ENCODE measurements around the gene SMKR1.
A peak's percentile ranks its signal among the peaks of the same experiment; 100 is the strongest.

Gene SMKR1

GRCh38 chr7:129530795-129531391 lies 28.6 kb downstream of the SMKR1 start:
- peak; percentile 43 to 78 (median 75) for DNase-seq

- DNase-seq: no peak
These were observed 29.4 kb downstream of the SMKR1 start for GRCh38 chr7:129531721-129532120.

GRCh38 chr7:129532375-129532774 lies 30.0 kb downstream of the SMKR1 start:
- no peak for DNase-seq

GRCh38 chr7:129534558-129535274 lies 32.4 kb downstream of the SMKR1 start:
- DNase-seq: peak; percentile 26 to 49 (median 38)

GRCh38 chr7:129535896-129536295 lies 33.6 kb downstream of the SMKR1 start:
- DNase-seq: no peak

- no peak for DNase-seq
These were observed 34.0 kb downstream of the SMKR1 start for GRCh38 chr7:129536323-129536722.

- DNase-seq: no peak
These were observed 36.5 kb downstream of the SMKR1 start for GRCh38 chr7:129538790-129539189.

GRCh38 chr7:129540340-129540739 lies 38.0 kb downstream of the SMKR1 start:
- no peak for DNase-seq

GRCh38 chr7:129544700-129545099 lies 42.4 kb downstream of the SMKR1 start:
- no peak for DNase-seq

GRCh38 chr7:129550693-129551360 lies 48.5 kb downstream of the SMKR1 start:
- no peak for DNase-seq

GRCh38 chr7:129553899-129554461 lies 51.6 kb downstream of the SMKR1 start:
- peak in 2 of 3 donors; percentile 10 to 16 for DNase-seq

- DNase-seq: peak in 2 of 3 donors; percentile 18 to 50
These were observed 54.3 kb downstream of the SMKR1 start for GRCh38 chr7:129556607-129557133.

GRCh38 chr7:129557686-129558481 lies 55.6 kb downstream of the SMKR1 start:
- no peak for DNase-seq

GRCh38 chr7:129559564-129559963 lies 57.2 kb downstream of the SMKR1 start:
- no peak for DNase-seq

GRCh38 chr7:129560831-129561230 lies 58.5 kb downstream of the SMKR1 start:
- no peak for DNase-seq

- DNase-seq: peak; percentile 46 to 59 (median 47)
These were observed 59.5 kb downstream of the SMKR1 start for GRCh38 chr7:129561677-129562359.
